HepG2 (cell line): ENCODE data around the gene KRTAP9-7. TPM values are rescaled to one million over a fixed set of nuclear protein-coding genes. Genes with fewer than 3 reads are reported as not detected.

Source experiments
- ATAC-seq: fragments of 200-7000 bp; cut with Tn5 transposase; 3 replicates; pipeline ENCODE4 v1.9.1; 2020; ENCODE audit warnings: mild to moderate bottlenecking, moderate library complexity
- BruUV-seq: library from RNA; stranded (reverse); fragments of 400-500 nt; replicated peaks from 2 replicates; lab custom pipeline; 2021; lab: Mats Ljungman, UMichigan
- CTCF ChIA-PET: fragments of 300-600 bp; formaldehyde crosslinking; extraction: SDS; loops from one replicate; lab custom pipeline; 2021; ENCODE audit warnings: low total read pairs, inconsistent platforms, low intra/inter-chr PET ratio; lab: Yijun Ruan, JAX
- POLR2A ChIA-PET: fragments of 350-600 bp; sonication (Branson Sonifier 250); formaldehyde crosslinking; loops from one replicate; lab custom pipeline; 2020; ENCODE audit warnings: antibody characterized with exemption, inconsistent platforms; lab: Yijun Ruan, JAX
- DNase-seq: peaks from one replicate; pipeline ENCODE4 v3.0.0-alpha.2; 2015; ENCODE audit warnings: low spot score
- FAIRE-seq: peaks from 3 replicates; lab custom pipeline; 2011; peaks lifted over from hg19 to GRCh38; lab: Jason Lieb, UNC
- H2AFZ ChIP-seq: one replicate; pipeline ENCODE4 v1.6.1; 2011; ENCODE audit warnings: low read length, inconsistent platforms
- H3K27ac ChIP-seq: fragments of 300-600 bp; 3 replicates; pipeline ENCODE4 v1.8.0; 2011; ENCODE audit warnings: mixed run types, mild to moderate bottlenecking, mixed read lengths, low read length, inconsistent platforms; ENCODE audit not compliant: insufficient read depth; ENCODE audit errors: extremely low read length
- H3K27me3 ChIP-seq, 2 experiments: fragments of 200-600 bp in 1 of 2; 2 replicates in 1 of 2; 3 replicates in 1 of 2; pipeline versions ENCODE4 v1.6.0 to v1.8.0; 2011; ENCODE audit warnings: low read length in 2 of 2, mild to moderate bottlenecking in 2 of 2, moderate library complexity in 2 of 2, inconsistent platforms in 1 of 2; ENCODE audit not compliant: insufficient read depth in 2 of 2, control insufficient read depth in 1 of 2
- H3K36me3 ChIP-seq, 2 experiments: fragments of 200-600 bp in 1 of 2; replicated peaks in 1 of 2; 2 replicates in 1 of 2; 3 replicates in 1 of 2; pipeline versions ENCODE4 v1.5.1 to v1.8.0; 2011; ENCODE audit warnings: low read length in 2 of 2, inconsistent platforms in 1 of 2; ENCODE audit not compliant: insufficient read depth in 2 of 2, control insufficient read depth in 1 of 2
- H3K4me1 ChIP-seq: 2 replicates; pipeline ENCODE4 v1.5.1; 2012; ENCODE audit warnings: low read length, inconsistent platforms; ENCODE audit not compliant: insufficient read depth
- H3K4me2 ChIP-seq: 2 replicates; pipeline ENCODE4 v1.6.0; 2011; ENCODE audit warnings: low read depth, low read length, inconsistent platforms
- H3K4me3 ChIP-seq, 3 experiments: fragments of 200-600 bp in 1 of 3; sonication (generic), shearing (Covaris generic) in 1 of 3; replicated peaks in 1 of 3; 2 replicates each; pipeline ENCODE4 v1.5.1; 2011 to 2016; ENCODE audit warnings: low read length in 3 of 3, inconsistent platforms in 2 of 3, low read depth in 2 of 3, mild to moderate bottlenecking in 2 of 3, control low read depth in 1 of 3, mixed read lengths in 1 of 3; ENCODE audit not compliant: insufficient read depth in 1 of 3
- H3K79me2 ChIP-seq: one replicate; pipeline ENCODE4 v1.6.1; 2011; ENCODE audit warnings: low read length, inconsistent platforms; ENCODE audit not compliant: insufficient read depth
- H3K9ac ChIP-seq: 2 replicates; pipeline ENCODE4 v1.6.0; 2011; ENCODE audit warnings: mild to moderate bottlenecking, low read depth, low read length, inconsistent platforms; ENCODE audit not compliant: insufficient read depth
- H3K9me3 ChIP-seq: 2 replicates; pipeline ENCODE4 v1.5.1; 2012; ENCODE audit warnings: mild to moderate bottlenecking, low read length
- H4K20me1 ChIP-seq: 2 replicates; pipeline ENCODE4 v1.6.0; 2011; ENCODE audit warnings: inconsistent platforms, mild to moderate bottlenecking, low read length, moderate library complexity; ENCODE audit not compliant: insufficient read depth
- E2F5 ChIP-seq: sonication (generic); formaldehyde crosslinking; conservative IDR thresholded peaks from 2 replicates; pipeline ENCODE4 v1.4.0; 2020; ENCODE audit warnings: missing genetic modification reagents
- EHMT2 ChIP-seq: fragments of 200-600 bp; sonication (generic); IDR thresholded peaks from 2 replicates; pipeline ENCODE4 v1.7.0; 2017; ENCODE audit warnings: antibody characterized with exemption, low read depth, low read length, borderline replicate concordance
- HNRNPK ChIP-seq: fragments of 200-400 bp; formaldehyde crosslinking; IDR thresholded peaks from 2 replicates; pipeline ENCODE4 v1.6.1; 2018; ENCODE audit warnings: low read length, low read depth, moderate library complexity, mild to moderate bottlenecking; ENCODE audit not compliant: poor library complexity, severe bottlenecking
- KLF11 ChIP-seq: IDR thresholded peaks from 2 replicates; pipeline ENCODE4 v1.6.1; 2016; ENCODE audit warnings: missing compliant biosample characterization
- PCBP1 ChIP-seq: fragments of 200-400 bp; formaldehyde crosslinking; IDR thresholded peaks from 2 replicates; pipeline ENCODE4 v1.6.1; 2017; ENCODE audit warnings: mild to moderate bottlenecking, low read depth, low read length, borderline replicate concordance
- PCBP2 ChIP-seq: fragments of 200-400 bp; formaldehyde crosslinking; optimal IDR thresholded peaks from 2 replicates; pipeline ENCODE3; 2018; ENCODE audit warnings: low read length, low read depth; ENCODE audit not compliant: poor library complexity, severe bottlenecking
- RAD51 ChIP-seq: fragments of 450-650 bp; IDR thresholded peaks from 2 replicates; pipeline ENCODE4 v1.6.1; 2016; ENCODE audit warnings: borderline replicate concordance
- SAFB2 ChIP-seq: sonication (generic); formaldehyde crosslinking; IDR thresholded peaks from 2 replicates; pipeline ENCODE4 v1.5.1; 2020; ENCODE audit warnings: missing genetic modification reagents, low read depth, mild to moderate bottlenecking, borderline replicate concordance
- SP5 ChIP-seq: IDR thresholded peaks from 2 replicates; pipeline ENCODE4 v1.6.1; 2016; ENCODE audit warnings: low read depth, borderline replicate concordance
- TP53 ChIP-seq: sonication (generic); formaldehyde crosslinking; conservative IDR thresholded peaks from 2 replicates; pipeline ENCODE4 v1.4.0; 2020; ENCODE audit warnings: missing genetic modification reagents
- ZBTB7A ChIP-seq: sonication (generic); formaldehyde crosslinking; IDR thresholded peaks from 2 replicates; pipeline ENCODE4 v1.8.0; 2022; ENCODE audit warnings: mild to moderate bottlenecking, missing genetic modification reagents
- ZNF224 ChIP-seq: sonication (generic); formaldehyde crosslinking; IDR thresholded peaks from 2 replicates; pipeline ENCODE4 v1.5.0; 2020; ENCODE audit warnings: mild to moderate bottlenecking, missing genetic modification reagents
- ZNF484 ChIP-seq: sonication (generic); formaldehyde crosslinking; IDR thresholded peaks from 2 replicates; pipeline ENCODE4 v1.5.1; 2020; ENCODE audit warnings: mild to moderate bottlenecking, low read depth, missing genetic modification reagents, borderline replicate concordance
- ZSCAN12 ChIP-seq: sonication (generic); formaldehyde crosslinking; IDR thresholded peaks from 2 replicates; pipeline ENCODE4 v1.9.0; 2021; ENCODE audit warnings: mild to moderate bottlenecking, missing genetic modification reagents
- WGBS: methylation state at CpG from one replicate; pipeline ENCODE4 v1.1.6; 2017; ENCODE audit warnings: low lambda C conversion rate; 5-methylcytosine and 5-hydroxymethylcytosine counted together
- in situ Hi-C: cut with HindIII; loops from 2 replicates; pipeline ENCODE4 v1.10.0; 2017; ENCODE audit warnings: low pct_unique_long_range_greater_than_20kb; ENCODE audit not compliant: extremely low pct_ligation_motif_present
- intact Hi-C: fragments of 100-400 bp; cut with micrococcal nuclease; formaldehyde crosslinking; loops from one replicate; pipeline ENCODE4 v1.10.0; 2022; ENCODE audit not compliant: unreplicated experiment
- polyA plus RNA-seq, 8 experiments: library from polyadenylated mRNA; depleted of rRNA in 3 of 8; stranded (reverse) in 7 of 8; unstranded in 1 of 8; fragments of >200 nt; fragmentation: Illumina TruSeq in 4 of 8; extraction: Trizol in 4 of 8; gene quantifications; 2 replicates each; pipeline versions ENCODE4 v1.2.1 to v1.2.3, GENCODE V29; 2011 to 2016; ENCODE audit warnings: low read depth in 4 of 8, missing spikeins in 1 of 8, mixed read lengths in 1 of 8; ENCODE audit not compliant: insufficient read depth in 1 of 8
- total RNA-seq, 5 experiments: library from RNA; depleted of rRNA; stranded (reverse); fragments of >200 nt; fragmentation: Illumina TruSeq; extraction: Trizol; gene quantifications; 2 replicates each; pipeline ENCODE4 v1.2.3, GENCODE V29; 2016; ENCODE audit warnings: low read depth in 1 of 5

Gene KRTAP9-7
- total and polyA plus RNA-seq, 2 of the 13 experiments (the other 11 are each of a cell fraction or from before 2014, with no cell fraction given) = not detected

DNA sequence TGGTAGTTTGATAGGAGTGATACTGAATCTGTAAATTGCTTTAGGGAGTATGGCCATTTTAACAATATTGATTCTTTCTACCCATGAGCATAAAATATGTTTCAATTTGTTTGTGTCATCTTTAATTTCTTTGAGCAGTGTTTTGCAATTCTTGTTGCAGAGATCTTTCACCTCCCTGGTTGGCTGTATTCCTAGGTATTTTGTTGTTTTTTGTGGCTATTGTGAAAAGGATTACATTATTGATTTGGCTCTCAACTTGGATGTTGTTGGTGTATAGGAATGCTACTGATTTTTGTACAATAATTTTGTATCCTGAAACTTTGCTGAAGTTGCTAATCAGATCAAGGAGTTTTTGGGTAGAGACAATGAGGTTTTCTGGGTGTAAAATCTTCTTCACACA is 17.1 kb upstream of the KRTAP9-7 start:
- TF ChIP-seq E2F5 (CRISPR knock-in tag) (no peak), SAFB2 (CRISPR knock-in tag) (no peak), RAD51 (no peak), KLF11 (CRISPR knock-in tag) (no peak), ZSCAN12 (CRISPR knock-in tag) (no peak), EHMT2 (no peak), ZBTB7A (CRISPR knock-in tag) (no peak), TP53 (CRISPR knock-in tag) (no peak), SP5 (CRISPR knock-in tag) (no peak)
- FAIRE-seq (no peak), ATAC-seq (no peak), DNase-seq (no peak)
- Histone ChIP-seq H3K4me2 (no peak overlapping the region), H4K20me1 (no peaks in the 10 kb centered on the region), H2AFZ (no peak overlapping the region), H3K4me3 (no peak overlapping the region), H3K9ac (no peak overlapping the region), H3K79me2 (no peaks in the 10 kb centered on the region), H3K9me3 (no peaks in the 10 kb centered on the region), H3K27me3 (peaks cover 0 to 8% of the 10 kb centered on the region in 2 experiments; a peak in 2 of 5 replicates), H3K27ac (no peak overlapping the region), H3K36me3 (no peaks in the 10 kb centered on the region), H3K4me1 (no peaks in the 10 kb centered on the region)
- intact Hi-C loops = no loop called here
- in situ Hi-C loops = no loop called here
- BruUV-seq = no TSS peak
- CTCF ChIA-PET = no interaction called here
- POLR2A ChIA-PET = no interaction called here

- in situ Hi-C loops (no loop called here), intact Hi-C loops (no loop called here)
- Histone ChIP-seq H3K36me3 (no peaks in the 10 kb centered on the region), H4K20me1 (no peaks in the 10 kb centered on the region), H2AFZ (no peak overlapping the region), H3K79me2 (no peaks in the 10 kb centered on the region), H3K9ac (no peak overlapping the region), H3K4me1 (no peaks in the 10 kb centered on the region), H3K4me3 (no peak overlapping the region), H3K27ac (no peak overlapping the region), H3K27me3 (no peaks in the 10 kb centered on the region; a peak in 1 of 5 replicates), H3K9me3 (no peaks in the 10 kb centered on the region), H3K4me2 (no peak overlapping the region)
- ChIA-PET CTCF (no interaction called here), POLR2A (no interaction called here)
- WGBS = 71% methylated on average over 2 of the region's 2 CpGs
- no TSS peak for BruUV-seq
- no peak for TF ChIP-seq ZNF224
- TF ChIP-seq PCBP1 = 0 out of 2 replicates have a peak, but pooled peaks have one; percentile 61
- no peak for TF ChIP-seq ZNF484 (CRISPR knock-in tag)
- peak; percentile 92 for TF ChIP-seq HNRNPK
- TF ChIP-seq PCBP2 = peak; percentile 82
- no peak for DNase-seq
- no peak for ATAC-seq
- no peak for FAIRE-seq
Observed at GRCh38 chr17:41263212-41263611, 12.3 kb upstream of the KRTAP9-7 start.
